HepG2 (cell line): Measurements from ENCODE around the gene NOTCH4. TPM values are rescaled to one million over a fixed set of nuclear protein-coding genes. Genes with fewer than 3 reads are reported as not detected.

Experiments used
- ARID5B ChIP-seq: IDR thresholded peaks from 2 replicates; pipeline ENCODE4 v1.4.0; 2020; ENCODE audit warnings: mild to moderate bottlenecking, missing genetic modification reagents
- ISX ChIP-seq: sonication (generic); formaldehyde crosslinking; conservative IDR thresholded peaks from 2 replicates; pipeline ENCODE4 v1.5.0; 2020; ENCODE audit warnings: missing genetic modification reagents
- KDM1A ChIP-seq: IDR thresholded peaks from 2 replicates; pipeline ENCODE4 v1.6.1; 2016; ENCODE audit warnings: missing compliant biosample characterization
- MAX ChIP-seq: IDR thresholded peaks from 2 replicates; pipeline ENCODE4 v1.6.1; 2012; ENCODE audit warnings: inconsistent platforms
- RARG ChIP-seq: sonication (generic); formaldehyde crosslinking; IDR thresholded peaks from 2 replicates; pipeline ENCODE4 v1.4.0; 2020; ENCODE audit warnings: low read depth, mild to moderate bottlenecking, missing genetic modification reagents
- ZFP36L1 ChIP-seq: sonication (generic); formaldehyde crosslinking; IDR thresholded peaks from 2 replicates; pipeline ENCODE4 v1.8.0; 2022; ENCODE audit warnings: mild to moderate bottlenecking, missing genetic modification reagents, moderate library complexity
- ZNF367 ChIP-seq: sonication (generic); formaldehyde crosslinking; IDR thresholded peaks from 2 replicates; pipeline ENCODE4 v1.4.0; 2020; ENCODE audit warnings: missing genetic modification reagents, borderline replicate concordance
- ZNF382 ChIP-seq: sonication (generic); formaldehyde crosslinking; IDR thresholded peaks from 2 replicates; pipeline ENCODE4 v1.5.0; 2020; ENCODE audit warnings: missing genetic modification reagents, mild to moderate bottlenecking, borderline replicate concordance
- ZNF407 ChIP-seq: sonication (generic); formaldehyde crosslinking; IDR thresholded peaks from one replicate; pipeline ENCODE4 v1.5.1; 2020; ENCODE audit warnings: mild to moderate bottlenecking, missing genetic modification reagents; ENCODE audit errors: not compliant biosample characterization
- ZNF616 ChIP-seq: sonication (generic); formaldehyde crosslinking; IDR thresholded peaks from 2 replicates; pipeline ENCODE4 v1.5.0; 2020; ENCODE audit warnings: low read depth, mild to moderate bottlenecking, missing genetic modification reagents
- ZNF639 ChIP-seq: conservative IDR thresholded peaks from 2 replicates; pipeline ENCODE4 v1.6.1; 2018; ENCODE audit warnings: missing genetic modification reagents
- ZNF777 ChIP-seq: sonication (generic); formaldehyde crosslinking; IDR thresholded peaks from 2 replicates; pipeline ENCODE4 v1.4.0; 2020; ENCODE audit warnings: missing genetic modification reagents
- ZNF782 ChIP-seq: sonication (generic); formaldehyde crosslinking; IDR thresholded peaks from 2 replicates; pipeline ENCODE4 v1.4.0; 2020; ENCODE audit warnings: missing genetic modification reagents, mild to moderate bottlenecking, borderline replicate concordance
- polyA plus RNA-seq, 8 experiments: library from polyadenylated mRNA; depleted of rRNA in 3 of 8; stranded (reverse) in 7 of 8; unstranded in 1 of 8; fragments of >200 nt; fragmentation: Illumina TruSeq in 4 of 8; extraction: Trizol in 4 of 8; gene quantifications; 2 replicates each; pipeline versions ENCODE4 v1.2.1 to v1.2.3, GENCODE V29; 2011 to 2016; ENCODE audit warnings: low read depth in 4 of 8, missing spikeins in 1 of 8, mixed read lengths in 1 of 8; ENCODE audit not compliant: insufficient read depth in 1 of 8
- total RNA-seq, 5 experiments: library from RNA; depleted of rRNA; stranded (reverse); fragments of >200 nt; fragmentation: Illumina TruSeq; extraction: Trizol; gene quantifications; 2 replicates each; pipeline ENCODE4 v1.2.3, GENCODE V29; 2016; ENCODE audit warnings: low read depth in 1 of 5

The NOTCH4 gene
- total and polyA plus RNA-seq, 2 of the 13 experiments (the other 11 are each of a cell fraction or from before 2014, with no cell fraction given): 0.51 to 0.83 TPM

DNA sequence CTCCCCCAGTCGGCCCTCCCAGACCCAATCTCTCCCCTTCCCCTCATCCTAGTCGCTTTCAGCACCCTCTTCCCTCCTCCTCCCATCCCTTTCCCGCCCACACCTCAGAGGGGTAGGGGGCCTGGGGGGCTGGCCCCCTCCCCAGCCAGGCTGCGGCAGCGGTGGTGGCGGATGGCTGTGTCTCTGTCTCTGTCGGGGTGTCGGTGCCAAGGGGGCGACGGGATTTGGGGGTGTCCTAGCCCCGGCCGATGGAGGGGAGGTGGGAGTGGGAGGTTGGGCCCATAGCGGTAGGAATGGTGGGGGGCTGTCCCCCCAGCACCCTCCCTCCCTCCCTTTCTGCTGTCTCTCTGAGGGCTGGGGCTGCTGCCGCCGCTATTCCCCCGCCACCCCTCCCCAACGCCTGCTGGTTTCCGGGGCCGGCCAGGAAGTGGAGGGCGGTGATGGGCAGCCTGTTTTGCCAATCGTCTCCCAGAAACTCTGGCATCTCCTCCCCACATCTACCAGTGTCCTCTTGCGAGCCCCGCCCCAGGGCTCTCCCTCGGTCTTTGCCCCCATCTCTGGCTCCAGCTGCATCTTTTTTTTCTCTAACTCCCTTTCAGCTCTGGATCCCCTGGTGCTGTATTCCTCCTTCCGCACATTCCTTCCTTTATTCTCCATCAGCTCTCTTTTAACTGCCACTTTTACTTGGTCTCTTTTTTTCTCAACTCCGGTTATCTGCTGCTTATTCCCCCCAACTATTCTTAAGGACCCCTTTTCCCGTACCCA, 48.0 kb downstream of the NOTCH4 start, which contains the start of gene AGPAT1 (continued):
- TF ChIP-seq ZNF407 (CRISPR knock-in tag) (no peak), ISX (CRISPR knock-in tag) (no peak), ZNF782 (CRISPR knock-in tag) (peak; percentile 42; the same call in 1 of the 2 replicates), ZNF777 (CRISPR knock-in tag) (no peak; the same call in 1 of the 2 replicates), RARG (CRISPR knock-in tag) (peak; percentile 97; the same call in 1 of the 2 replicates), ZFP36L1 (CRISPR knock-in tag) (no peak), ARID5B (0 out of 2 replicates have a peak, but pooled peaks have one; percentile 22), ZNF382 (CRISPR knock-in tag) (no peak), ZNF616 (no peak), KDM1A (no peak), ZNF639 (CRISPR knock-in tag) (peak; percentile 11; the same call in 1 of the 2 replicates), ZNF367 (no peak), MAX (no peak; the same call in 1 of the 2 replicates)
